ENCODE measurements around the gene ACP5.

The ACP5 gene

GRCh38 chr19:11547929-11548700 lies 29.3 kb downstream of the ACP5 start:
- DNase-seq: no peak

GRCh38 chr19:11541238-11541637 lies 36.2 kb downstream of the ACP5 start:
- DNase-seq: no peak

GRCh38 chr19:11540645-11541044 lies 36.8 kb downstream of the ACP5 start:
- no peak for DNase-seq

GRCh38 chr19:11539495-11540365 lies 37.7 kb downstream of the ACP5 start:
- no peak for DNase-seq

GRCh38 chr19:11538232-11539036 lies 39.0 kb downstream of the ACP5 start, which contains the start of gene CNN1:
Gene CNN1, plus strand, starts transcription at chr19:11538851. Its CDS starts 77 bp downstream, at chr19:11538928.
- peak; percentile 63 for DNase-seq

GRCh38 chr19:11535792-11536595 lies 41.5 kb downstream of the ACP5 start:
- peak; percentile 85 for DNase-seq

- no peak for DNase-seq
Observed at GRCh38 chr19:11534948-11535347, 42.5 kb downstream of the ACP5 start.

- no peak for DNase-seq
Observed at GRCh38 chr19:11534538-11534937, 42.9 kb downstream of the ACP5 start.

- peak; percentile 37 for DNase-seq
Observed at GRCh38 chr19:11530432-11530831, 47.0 kb downstream of the ACP5 start.

GRCh38 chr19:11528551-11529341 lies 48.7 kb downstream of the ACP5 start, which contains the start of gene ECSIT:
Gene ECSIT, minus strand, starts transcription at chr19:11529134. Its CDS starts 9,964 bp downstream, at chr19:11519170.
- peak; percentile 99 for DNase-seq
